Neural progenitor cell (in vitro differentiated cells): Measurements from ENCODE around the gene PACRG. TPM values are rescaled to one million over a fixed set of nuclear protein-coding genes. Genes with fewer than 3 reads are reported as not detected.

Source experiments
- DNase-seq: peaks from one replicate; pipeline ENCODE4 v3.0.0-alpha.2; 2016; ENCODE audit warnings: low spot score
- H2AFZ ChIP-seq: fragments of 200-600 bp; sonication (generic); replicated peaks from 2 replicates; pipeline ENCODE4 v1.6.1; 2016; ENCODE audit warnings: antibody characterized with exemption
- H3F3A ChIP-seq: fragments of 200-600 bp; sonication (generic); 2 replicates; pipeline ENCODE4 v1.6.1; 2016; ENCODE audit warnings: antibody characterized with exemption, low read depth
- H3K27ac ChIP-seq: fragments of 200-600 bp; sonication (generic); 2 replicates; pipeline ENCODE4 v1.5.1; 2016; ENCODE audit warnings: mild to moderate bottlenecking
- H3K27me3 ChIP-seq: fragments of 200-600 bp; sonication (generic); 2 replicates; pipeline ENCODE4 v1.6.1; 2016; ENCODE audit warnings: mild to moderate bottlenecking, moderate library complexity
- H3K36me3 ChIP-seq: fragments of 200-600 bp; sonication (generic); 2 replicates; pipeline ENCODE4 v1.5.1; 2016
- H3K4me1 ChIP-seq: fragments of 200-600 bp; sonication (generic); 2 replicates; pipeline ENCODE4 v1.6.1; 2016; ENCODE audit warnings: mixed run types
- H3K4me2 ChIP-seq: fragments of 200-600 bp; sonication (generic); 2 replicates; pipeline ENCODE4 v1.6.1; 2016
- H3K4me3 ChIP-seq: fragments of 200-600 bp; sonication (generic); 2 replicates; pipeline ENCODE4 v1.5.1; 2016
- H3K79me2 ChIP-seq: fragments of 200-600 bp; sonication (generic); 2 replicates; pipeline ENCODE4 v1.6.1; 2016; ENCODE audit warnings: low read depth
- H3K9ac ChIP-seq: fragments of 200-600 bp; sonication (generic); 2 replicates; pipeline ENCODE4 v1.6.1; 2016
- H3K9me3 ChIP-seq: fragments of 200-600 bp; sonication (generic); 2 replicates; pipeline ENCODE4 v1.5.1; 2016; ENCODE audit warnings: low read depth
- H4K20me1 ChIP-seq: fragments of 200-600 bp; sonication (generic); 2 replicates; pipeline ENCODE4 v1.6.1; 2016; ENCODE audit warnings: low read depth
- H3K27ac Mint-ChIP-seq: 3 replicates; pipeline ENCODE4 v1.8.0; 2021; ENCODE audit warnings: mixed read lengths
- H3K27me3 Mint-ChIP-seq: 2 replicates; pipeline ENCODE4 v1.8.0; 2022; ENCODE audit warnings: low read depth, mild to moderate bottlenecking, inconsistent platforms, moderate library complexity, mixed read lengths; ENCODE audit not compliant: insufficient read depth
- H3K36me3 Mint-ChIP-seq: 3 replicates; pipeline ENCODE4 v1.8.0; 2021; ENCODE audit warnings: mixed read lengths
- H3K4me1 Mint-ChIP-seq: 3 replicates; pipeline ENCODE4 v1.8.0; 2021; ENCODE audit warnings: mixed read lengths
- H3K4me3 Mint-ChIP-seq: 3 replicates; pipeline ENCODE4 v1.8.0; 2021; ENCODE audit warnings: mild to moderate bottlenecking, moderate library complexity, mixed read lengths
- H3K9me3 Mint-ChIP-seq: 3 replicates; pipeline ENCODE4 v1.8.0; 2020; ENCODE audit warnings: mixed read lengths
- CTCF ChIP-seq: fragments of 200-600 bp; sonication (generic); IDR thresholded peaks from 2 replicates; pipeline ENCODE4 v1.5.1; 2017; ENCODE audit warnings: antibody characterized with exemption, mild to moderate bottlenecking
- EZH2 ChIP-seq: fragments of 200-600 bp; sonication (generic); IDR thresholded peaks from 2 replicates; pipeline ENCODE4 v1.6.1; 2017; ENCODE audit warnings: antibody characterized with exemption, mild to moderate bottlenecking, moderate library complexity
- EZH2phosphoT487 ChIP-seq: fragments of 200-600 bp; sonication (generic); IDR thresholded peaks from 2 replicates; pipeline ENCODE4 v1.6.1; 2017; ENCODE audit warnings: antibody characterized with exemption
- total RNA-seq: library from RNA; depleted of rRNA; stranded (reverse); fragments of >200 nt; gene quantifications from 2 replicates; pipeline ENCODE4 v1.2.3, GENCODE V29; 2015; ENCODE audit warnings: low replicate concordance

PACRG gene
- total RNA-seq, 1 donor from 2014 or later: 0.30 TPM

- no peaks in the 10 kb centered on the region for H4K20me1 ChIP-seq
- Mint-ChIP-seq H3K4me3 (no peak overlapping the region), H3K4me1 (peaks cover 56% of the 10 kb centered on the region), H3K27me3 (peaks cover 6% of the 10 kb centered on the region), H3K36me3 (peaks cover 3% of the 10 kb centered on the region), H3K27ac (peak overlapping the region; percentile 95), H3K9me3 (peaks cover 7% of the 10 kb centered on the region)
- H3K4me1 ChIP-seq: peaks cover 29% of the 10 kb centered on the region
- H2AFZ ChIP-seq: no peak overlapping the region
- no peak overlapping the region for H3K9ac ChIP-seq
- H3K4me2 ChIP-seq: no peak overlapping the region
- H3K27me3 ChIP-seq: no peaks in the 10 kb centered on the region
- no peak for DNase-seq
- no peaks in the 10 kb centered on the region for H3K9me3 ChIP-seq
- H3K27ac ChIP-seq: no peak overlapping the region
- H3K36me3 ChIP-seq: no peaks in the 10 kb centered on the region
- peaks cover 33% of the 10 kb centered on the region for H3F3A ChIP-seq
- no peak for TF ChIP-seq EZH2phosphoT487
- TF ChIP-seq EZH2: no peak
- no peak for TF ChIP-seq CTCF
- no peak overlapping the region for H3K4me3 ChIP-seq
- H3K79me2 ChIP-seq: no peaks in the 10 kb centered on the region
Measured at GRCh38 chr6:163263196-163263595, 535.4 kb downstream of the PACRG start.

GRCh38 chr6:163263998-163264661 is 536.4 kb downstream of the PACRG start:
- Mint-ChIP-seq H3K27ac (peak overlapping the region; percentile 78), H3K27me3 (peaks cover 9% of the 10 kb centered on the region), H3K36me3 (peaks cover 3% of the 10 kb centered on the region), H3K4me1 (peaks cover 56% of the 10 kb centered on the region), H3K9me3 (peaks cover 4% of the 10 kb centered on the region), H3K4me3 (peak overlapping the region; percentile 31)
- Histone ChIP-seq H2AFZ (peak overlapping the region; percentile 69), H4K20me1 (no peaks in the 10 kb centered on the region), H3K4me1 (peaks cover 29% of the 10 kb centered on the region), H3K79me2 (no peaks in the 10 kb centered on the region), H3K27me3 (no peaks in the 10 kb centered on the region), H3K27ac (no peak overlapping the region), H3K36me3 (no peaks in the 10 kb centered on the region), H3K9ac (no peak overlapping the region), H3K4me3 (no peak overlapping the region), H3F3A (peaks cover 33% of the 10 kb centered on the region), H3K9me3 (no peaks in the 10 kb centered on the region), H3K4me2 (no peak overlapping the region)
- TF ChIP-seq CTCF (no peak), EZH2phosphoT487 (no peak), EZH2 (no peak)
- DNase-seq: peak; percentile 20

- Histone ChIP-seq H3K9ac (no peak overlapping the region), H3K4me1 (peaks cover 29% of the 10 kb centered on the region), H3K27me3 (no peaks in the 10 kb centered on the region), H3K4me2 (no peak overlapping the region), H2AFZ (no peak overlapping the region), H3K79me2 (no peaks in the 10 kb centered on the region), H3K9me3 (no peaks in the 10 kb centered on the region), H3K4me3 (no peak overlapping the region), H4K20me1 (no peaks in the 10 kb centered on the region), H3F3A (peaks cover 32% of the 10 kb centered on the region), H3K36me3 (no peaks in the 10 kb centered on the region), H3K27ac (no peak overlapping the region)
- no peak for TF ChIP-seq CTCF
- TF ChIP-seq EZH2phosphoT487: no peak
- no peak for TF ChIP-seq EZH2
- Mint-ChIP-seq H3K9me3 (peaks cover 4% of the 10 kb centered on the region), H3K36me3 (peaks cover 3% of the 10 kb centered on the region), H3K27me3 (peaks cover 9% of the 10 kb centered on the region), H3K4me1 (peaks cover 51% of the 10 kb centered on the region), H3K27ac (peak overlapping the region; percentile 78), H3K4me3 (no peak overlapping the region)
- DNase-seq: no peak
Measured at GRCh38 chr6:163264662-163265035, 536.9 kb downstream of the PACRG start.
